CD4-positive, alpha-beta T cell (primary cell): ENCODE data around the gene NUP35. TPM values are rescaled to one million over a fixed set of nuclear protein-coding genes. Genes with fewer than 3 reads are reported as not detected.

Source experiments
- ATAC-seq: fragments of 200-7000 bp; cut with Tn5 transposase; one replicate; pipeline ENCODE4 v1.10.0; 2022; ENCODE audit warnings: mild to moderate bottlenecking; ENCODE audit not compliant: poor library complexity
- CTCF ChIA-PET: fragments of 350-600 bp; sonication (Branson Sonifier 250); formaldehyde crosslinking; loops from one replicate; lab custom pipeline; 2021; ENCODE audit warnings: antibody characterized with exemption, inconsistent platforms; lab: Charles Lee
- POLR2A ChIA-PET: fragments of 350-600 bp; sonication (Branson Sonifier 250); formaldehyde crosslinking; loops from one replicate; lab custom pipeline; 2021; ENCODE audit warnings: antibody characterized with exemption, inconsistent platforms; lab: Charles Lee
- DNase-seq, 14 experiments: peaks; one replicate each; pipeline ENCODE4 v3.0.0-alpha.2; 2013 to 2020; ENCODE audit warnings: mixed read lengths in 2 of 14
- H3K27ac ChIP-seq, 2 donors: one replicate each; pipeline versions ENCODE4 v1.5.1 to v1.7.0; 2013; ENCODE audit warnings: low read length in 2 of 2, low read depth in 1 of 2, mild to moderate bottlenecking in 1 of 2
- H3K27me3 ChIP-seq, 2 experiments: 1 replicate in 1 of 2; 2 replicates in 1 of 2; pipeline versions ENCODE4 v1.6.1 to v1.7.0; 2013; ENCODE audit warnings: low read length in 2 of 2, control low read depth in 1 of 2, mild to moderate bottlenecking in 1 of 2, moderate library complexity in 1 of 2; ENCODE audit not compliant: insufficient read depth in 2 of 2, control insufficient read depth in 1 of 2
- H3K36me3 ChIP-seq: one replicate; pipeline ENCODE4 v1.6.1; 2013; ENCODE audit warnings: low read length, control low read depth; ENCODE audit not compliant: insufficient read depth
- H3K4me1 ChIP-seq: one replicate; pipeline ENCODE4 v1.6.1; 2013; ENCODE audit warnings: low read length, control low read depth; ENCODE audit not compliant: insufficient read depth
- H3K4me3 ChIP-seq: one replicate; pipeline ENCODE4 v1.5.1; 2013; ENCODE audit warnings: mild to moderate bottlenecking, low read length, moderate library complexity
- H3K9me3 ChIP-seq, 2 experiments: 1 replicate in 1 of 2; 2 replicates in 1 of 2; pipeline versions ENCODE4 v1.6.1 to v1.7.0; 2013; ENCODE audit warnings: low read length in 2 of 2, mild to moderate bottlenecking in 2 of 2, control low read depth in 1 of 2, moderate library complexity in 1 of 2; ENCODE audit not compliant: control insufficient read depth in 1 of 2, insufficient read depth in 1 of 2
- H3K27ac Mint-ChIP-seq: one replicate; pipeline ENCODE4 v1.8.0; 2020; ENCODE audit warnings: mixed read lengths
- H3K27me3 Mint-ChIP-seq: one replicate; pipeline ENCODE4 v1.8.0; 2021; ENCODE audit warnings: mixed read lengths
- H3K36me3 Mint-ChIP-seq: one replicate; pipeline ENCODE4 v1.8.0; 2021; ENCODE audit warnings: low read depth, mixed read lengths
- H3K4me1 Mint-ChIP-seq: one replicate; pipeline ENCODE4 v1.8.0; 2021; ENCODE audit warnings: low read depth, mixed read lengths
- H3K4me3 Mint-ChIP-seq: one replicate; pipeline ENCODE4 v1.8.0; 2020; ENCODE audit warnings: mild to moderate bottlenecking, mixed read lengths
- H3K9me3 Mint-ChIP-seq: one replicate; pipeline ENCODE4 v1.8.0; 2020; ENCODE audit warnings: mixed read lengths
- CTCF ChIP-seq: fragments of 200-600 bp; IDR thresholded peaks from one replicate; pipeline ENCODE4 v1.8.0; 2022; ENCODE audit warnings: antibody characterized with exemption, mild to moderate bottlenecking
- intact Hi-C, 2 experiments: fragments of 100-400 bp; cut with DNase I in 1 of 2; cut with micrococcal nuclease in 1 of 2; formaldehyde crosslinking; loops; one replicate each; pipeline versions ENCODE4 v1.15.1 to v1.9.0; 2023 to 2025; cut with DNase I, micrococcal nuclease
- total RNA-seq, 174 experiments: library from RNA in 2 of 174; stranded (reverse) in 2 of 174; gene quantifications; one replicate each; pipeline ENCODE4 v1.2.3 and lab custom pipeline; 2021 to 2026

Gene NUP35
- total RNA-seq, 2 experiments from 2014 or later: 12.5 to 13.1 TPM

- CTCF ChIA-PET: no interaction called here
- Histone ChIP-seq H3K9me3 (no peaks in the 10 kb centered on the region), H3K4me3 (no peak overlapping the region), H3K27me3 (no peaks in the 10 kb centered on the region), H3K4me1 (peaks cover 12% of the 10 kb centered on the region), H3K27ac (no peak overlapping the region), H3K36me3 (peaks cover 11% of the 10 kb centered on the region)
- POLR2A ChIA-PET: interaction anchor here (0.6 to 3.4 kb wide), 2 partner anchors 26 to 47 kb away, joined by 4 to 21 read pairs; partner anchors contain the start of gene DUSP19
- H3K27me3 Mint-ChIP-seq: no peaks in the 10 kb centered on the region
- ATAC-seq (no peak), DNase-seq (peak in 1 of 14 experiments; percentile 9)
- intact Hi-C loops: loop anchor here in 1 of 2 experiments (2.0 kb wide), 1 partner anchor 409 kb away; the partner anchor contains the start of gene DNAJC10
- H3K4me3 Mint-ChIP-seq: peak overlapping the region; percentile 96
- H3K4me1 Mint-ChIP-seq: peaks cover 47% of the 10 kb centered on the region
- no peak for TF ChIP-seq CTCF
- peak overlapping the region; percentile 99 for H3K27ac Mint-ChIP-seq
- H3K36me3 Mint-ChIP-seq: peaks cover 46% of the 10 kb centered on the region
- no peaks in the 10 kb centered on the region for H3K9me3 Mint-ChIP-seq
These were observed 1.6 kb downstream of the NUP35 start for GRCh38 chr2:183125659-183126341.

- Histone ChIP-seq H3K4me1 (peaks cover 15% of the 10 kb centered on the region), H3K36me3 (peaks cover 19% of the 10 kb centered on the region), H3K27me3 (no peaks in the 10 kb centered on the region), H3K9me3 (no peaks in the 10 kb centered on the region), H3K27ac (no peak overlapping the region), H3K4me3 (no peak overlapping the region)
- CTCF ChIA-PET: no interaction called here
- Mint-ChIP-seq H3K4me3 (peak overlapping the region; percentile 96), H3K4me1 (peaks cover 52% of the 10 kb centered on the region), H3K27me3 (no peaks in the 10 kb centered on the region), H3K9me3 (no peaks in the 10 kb centered on the region), H3K36me3 (peaks cover 54% of the 10 kb centered on the region), H3K27ac (no peak overlapping the region)
- no peak for TF ChIP-seq CTCF
- no peak for ATAC-seq
- POLR2A ChIA-PET: no interaction called here
- intact Hi-C loops: no loop called here
- DNase-seq: no peak
These were observed 2.4 kb downstream of the NUP35 start for GRCh38 chr2:183126635-183127034.

GRCh38 chr2:183134016-183134415 is 9.8 kb downstream of the NUP35 start:
- ATAC-seq (no peak), DNase-seq (no peak)
- Histone ChIP-seq H3K4me1 (peaks cover 3% of the 10 kb centered on the region), H3K36me3 (peaks cover 50% of the 10 kb centered on the region), H3K27ac (no peak overlapping the region), H3K27me3 (no peaks in the 10 kb centered on the region), H3K9me3 (no peaks in the 10 kb centered on the region), H3K4me3 (no peak overlapping the region)
- Mint-ChIP-seq H3K4me1 (peaks cover 26% of the 10 kb centered on the region), H3K4me3 (no peak overlapping the region), H3K27me3 (no peaks in the 10 kb centered on the region), H3K27ac (no peak overlapping the region), H3K36me3 (peaks cover 75% of the 10 kb centered on the region), H3K9me3 (no peaks in the 10 kb centered on the region)
- CTCF ChIA-PET: no interaction called here
- no peak for TF ChIP-seq CTCF
- POLR2A ChIA-PET: no interaction called here
- intact Hi-C loops: no loop called here
